DMS 273 (cell line): Measurements from ENCODE around the gene NOXA1.
"Not testable (repeated sequence)": the region's sequence is repeated elsewhere in the genome, so short reads cannot be mapped to it uniquely, and the experiment has no call there.

Source experiments
- DNase-seq: peaks from one replicate; lab custom pipeline; 2025; ENCODE audit not compliant: unreplicated experiment; lab: John Stamatoyannopoulos, UW

Gene NOXA1

DNA sequence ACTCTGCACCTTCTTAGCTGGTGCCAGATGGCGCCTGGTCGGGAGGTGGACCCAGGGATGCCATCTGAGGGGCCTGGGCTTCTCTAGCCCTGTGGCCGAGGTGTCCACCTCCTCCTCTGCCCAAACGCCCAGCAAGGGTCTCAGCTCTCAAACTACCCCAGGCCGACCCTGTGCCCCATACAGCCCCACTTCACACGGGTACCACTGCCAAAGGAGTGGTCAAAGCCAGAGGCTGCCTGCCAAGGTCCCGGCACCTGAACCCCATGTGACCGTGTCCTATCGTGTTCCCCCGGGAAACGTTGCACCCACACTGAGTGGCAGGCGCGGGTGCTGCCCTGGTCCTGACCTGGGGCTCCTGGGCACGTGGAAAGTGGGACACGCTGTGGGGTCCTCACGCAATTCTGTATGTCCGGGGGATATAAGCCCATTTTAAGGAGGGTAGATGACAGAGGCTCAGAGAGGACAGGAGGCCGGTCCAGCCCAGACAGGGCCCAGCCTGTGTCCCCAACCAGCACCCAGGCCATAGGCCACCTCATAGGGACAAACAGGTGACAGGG lies 16.0 kb downstream of the NOXA1 start:
- DNase-seq, result peak; percentile 59

DNA sequence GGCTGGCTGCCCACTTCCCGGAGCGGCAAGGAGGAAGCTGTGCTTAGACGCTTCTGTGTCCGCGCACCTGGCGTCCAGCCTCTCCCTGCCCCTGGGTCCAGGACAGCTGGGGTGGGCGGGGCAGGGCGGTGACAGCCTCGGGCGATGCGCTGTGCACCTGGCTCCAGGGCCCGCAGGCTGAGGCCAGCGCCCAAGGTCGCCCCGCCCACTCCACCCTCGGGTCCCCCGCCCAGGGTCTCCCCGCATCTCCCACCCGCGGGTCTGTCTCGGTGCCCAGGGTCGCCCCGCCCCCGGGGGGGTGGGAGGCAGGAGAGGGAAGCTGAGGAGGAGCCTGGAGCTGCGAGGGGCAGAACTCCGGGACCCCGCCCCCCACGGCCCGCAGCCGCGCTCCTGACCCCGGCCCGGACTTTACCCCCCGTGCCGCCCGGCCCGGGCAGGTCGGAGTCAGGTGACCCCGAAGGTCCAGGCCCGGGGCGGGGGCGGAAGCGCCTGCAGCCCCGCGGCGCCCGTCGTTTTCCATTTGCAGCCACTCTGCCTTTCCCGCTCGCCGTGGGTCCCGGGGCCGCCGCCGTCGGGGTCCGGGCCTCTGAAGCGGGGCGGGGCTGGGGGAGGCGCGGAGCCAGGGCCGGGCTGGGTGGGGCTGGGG lies 18.2 kb downstream of the NOXA1 start, which contains the start of gene ENTPD8:
Gene ENTPD8 (minus strand): TSS at position 69 of the 646 bp plus-strand sequence. CDS start 3,072 bp downstream, outside the sequence.
- peak; percentile 75 for DNase-seq

DNA sequence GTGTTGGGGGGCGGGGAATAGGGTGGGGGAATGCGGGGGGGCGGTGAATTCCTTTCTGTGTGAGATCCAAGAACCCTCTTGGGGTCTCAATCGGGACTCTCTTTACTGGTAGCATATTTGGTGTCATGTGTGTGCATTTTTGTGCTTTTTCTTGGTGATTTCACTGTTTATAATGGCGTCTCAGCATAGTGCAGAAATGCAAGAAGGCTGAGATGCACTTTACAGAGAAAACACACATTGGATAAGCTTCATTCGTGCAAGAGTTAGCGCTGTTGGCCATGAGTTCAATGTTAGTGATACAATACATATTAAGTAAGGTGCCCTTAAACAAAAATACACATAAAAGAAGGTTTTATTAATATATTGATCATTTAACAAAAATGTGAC lies 18.7 kb downstream of the NOXA1 start:
- no peak for DNase-seq

DNA sequence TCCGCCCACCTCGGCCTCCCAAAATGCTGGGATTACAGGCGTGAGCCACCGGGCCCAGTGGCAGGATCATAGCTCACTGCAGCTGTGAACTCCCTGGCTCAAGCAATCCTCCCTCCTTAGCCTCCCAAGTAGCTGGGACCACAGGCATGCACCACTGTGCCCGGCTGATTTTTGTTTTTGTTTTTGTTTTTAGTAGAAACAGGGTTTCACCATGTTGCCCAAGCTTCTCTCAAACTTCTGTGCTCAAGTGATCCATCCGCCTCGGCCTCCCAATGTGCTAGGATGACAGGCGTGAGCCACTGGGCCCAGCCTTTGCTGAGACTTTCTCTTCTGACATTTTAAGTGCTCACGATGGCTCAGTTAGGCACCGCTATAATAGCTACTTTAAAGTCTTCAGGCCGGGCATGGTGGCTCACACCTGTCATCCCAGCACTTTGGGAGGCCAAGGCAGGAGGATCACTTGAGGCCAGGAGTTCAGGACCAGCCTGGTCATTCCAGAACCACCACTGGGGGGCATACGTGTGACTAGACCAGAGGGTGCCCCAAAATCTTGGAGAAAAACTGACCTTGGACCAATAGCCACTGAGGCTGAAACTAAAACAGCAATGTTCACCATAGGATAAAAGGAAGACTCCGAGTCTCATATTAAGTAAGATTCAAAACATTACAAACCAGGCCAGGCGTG lies 21.1 kb downstream of the NOXA1 start:
- DNase-seq, result no peak

DNA sequence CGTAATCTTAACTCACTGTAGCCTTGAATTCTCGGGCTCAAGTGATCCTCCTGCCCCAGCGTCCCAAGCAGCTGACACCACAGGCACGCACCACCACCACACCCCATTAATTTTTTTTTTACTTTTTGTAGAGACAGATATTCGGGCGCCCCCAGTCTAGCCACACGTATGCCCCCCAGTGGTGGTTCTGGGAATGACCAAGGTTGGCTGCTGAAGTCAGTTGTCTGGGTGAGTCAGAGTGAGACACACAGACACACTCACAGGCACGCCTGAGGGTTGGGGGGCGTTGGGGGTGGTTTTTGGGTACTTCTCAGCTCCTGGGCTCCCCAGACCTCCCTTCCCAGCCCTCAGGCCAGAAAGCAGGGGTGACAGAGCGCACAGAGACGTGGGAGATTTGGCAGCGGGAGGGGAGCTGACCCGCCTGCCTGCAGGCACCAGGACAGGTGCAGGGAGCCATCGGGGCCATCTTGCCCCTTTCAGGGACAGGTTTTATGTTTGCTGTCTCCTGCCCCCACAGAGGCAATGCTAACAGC lies 22.1 kb downstream of the NOXA1 start:
- peak; percentile 86 for DNase-seq

DNA sequence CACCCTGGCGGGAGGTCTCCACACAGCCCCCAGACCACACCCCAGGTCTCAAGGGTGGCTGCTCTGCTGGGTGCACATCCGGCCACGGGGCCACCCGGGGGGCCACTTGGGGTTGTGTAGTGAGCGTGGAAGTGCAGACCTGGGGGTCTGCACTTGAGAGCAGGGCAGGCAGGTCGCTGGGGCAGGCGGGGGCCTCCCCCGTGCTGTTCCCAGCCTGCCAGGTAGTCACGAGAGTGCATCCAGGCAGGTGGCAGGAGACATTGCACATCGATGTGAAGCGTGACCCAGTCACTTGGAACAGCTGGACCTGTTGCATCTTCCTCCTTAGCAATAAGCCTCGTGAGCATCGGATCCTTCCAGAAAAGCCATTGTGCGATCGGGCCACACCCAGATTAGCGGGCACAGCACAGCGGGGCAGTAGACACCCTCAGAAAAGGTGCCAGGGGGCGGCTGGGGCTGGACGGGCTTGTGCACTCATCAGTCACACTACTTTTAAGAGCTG lies 22.8 kb downstream of the NOXA1 start:
- peak; percentile 42 for DNase-seq

DNA sequence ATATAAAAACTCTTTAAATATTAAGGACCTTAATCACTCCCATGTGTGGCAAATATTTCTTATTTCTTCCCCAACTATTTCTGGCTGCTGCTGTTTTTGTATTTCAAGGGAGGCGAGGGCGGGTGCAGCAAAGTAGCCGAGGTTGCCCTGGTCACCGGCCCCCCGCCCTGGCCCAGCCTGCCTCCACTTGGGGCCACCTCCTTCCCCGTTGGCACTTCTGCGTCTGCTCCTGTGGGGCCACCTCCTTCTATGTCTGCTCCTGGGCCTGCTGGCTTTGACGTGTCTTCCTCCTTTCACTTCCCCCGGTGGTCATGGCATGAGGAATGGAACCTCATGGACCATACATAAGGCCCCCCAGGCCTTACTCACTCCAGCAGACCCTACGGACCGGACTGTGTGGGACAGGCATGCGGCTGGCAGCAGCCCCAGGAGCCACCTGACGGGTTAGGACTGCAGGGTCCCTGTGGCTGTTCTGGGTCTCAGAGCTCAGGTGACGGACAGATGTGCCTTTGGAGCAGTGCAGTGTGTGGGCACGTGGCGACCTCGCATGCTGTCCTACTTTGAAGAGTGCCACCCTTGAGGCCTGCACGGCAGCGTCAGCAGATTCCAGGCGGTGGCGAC lies 23.8 kb downstream of the NOXA1 start:
- DNase-seq, result no peak

DNA sequence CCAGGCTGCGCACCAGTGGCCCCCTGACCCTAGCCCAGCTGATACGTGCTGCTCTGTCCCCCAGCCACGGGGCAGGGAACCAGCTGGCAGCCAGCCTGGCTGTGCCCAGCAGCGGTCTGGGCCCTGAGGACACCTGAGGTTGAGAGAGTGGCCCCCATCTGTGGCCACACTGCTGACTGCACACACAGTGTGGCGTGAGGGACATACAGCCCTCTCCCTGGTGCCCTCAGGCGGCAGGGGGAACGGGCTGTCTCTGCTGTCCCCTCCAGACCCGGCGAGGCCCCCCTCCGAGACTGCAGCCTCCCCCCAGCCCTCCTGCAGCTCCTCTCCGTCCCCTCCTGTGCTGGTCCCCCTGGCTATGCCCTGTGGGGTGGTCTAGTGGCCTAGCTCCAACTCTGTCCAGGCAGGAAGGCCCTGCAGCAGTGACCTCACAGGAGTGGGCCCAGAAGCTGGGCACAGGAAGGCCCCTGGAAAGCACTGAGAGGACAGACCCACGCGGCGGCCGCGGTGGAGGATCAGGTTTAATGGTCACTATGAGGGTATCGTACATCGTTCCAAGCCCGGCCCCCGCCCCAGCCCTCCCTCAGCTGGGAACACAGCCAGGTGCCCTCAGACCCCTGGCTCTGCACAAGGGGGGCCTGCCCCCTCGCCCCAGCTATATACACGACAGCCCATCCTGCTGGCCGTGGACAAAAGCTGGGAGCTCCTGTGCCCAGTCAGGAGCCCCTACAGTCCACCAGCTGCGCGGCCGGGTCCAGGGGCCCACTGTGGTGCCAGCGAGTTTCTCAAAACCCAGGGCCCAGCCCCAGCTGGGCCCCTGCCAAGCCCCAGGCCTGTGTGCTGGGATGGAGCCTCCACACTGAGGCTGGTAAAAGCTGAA lies 24.8 kb downstream of the NOXA1 start:
- DNase-seq, result no peak

DNA sequence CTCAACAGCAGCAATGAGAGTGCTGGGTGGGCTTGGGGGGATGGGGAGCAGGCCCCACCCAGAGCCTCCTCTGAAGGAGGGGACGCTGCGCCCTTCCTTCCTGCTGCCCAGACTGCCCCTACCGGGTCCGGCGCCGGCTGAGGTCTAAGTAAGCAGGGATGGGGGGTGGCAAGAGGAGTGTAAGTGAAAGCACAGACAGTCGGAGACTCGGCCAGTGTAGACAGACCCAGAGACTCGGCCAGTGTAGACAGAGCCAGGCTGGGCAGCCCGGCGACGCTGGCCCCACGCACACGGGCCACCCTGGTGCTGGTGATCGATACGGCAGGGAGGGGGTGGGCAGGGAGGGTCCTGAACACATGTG lies 25.4 kb downstream of the NOXA1 start:
- no peak for DNase-seq

DNA sequence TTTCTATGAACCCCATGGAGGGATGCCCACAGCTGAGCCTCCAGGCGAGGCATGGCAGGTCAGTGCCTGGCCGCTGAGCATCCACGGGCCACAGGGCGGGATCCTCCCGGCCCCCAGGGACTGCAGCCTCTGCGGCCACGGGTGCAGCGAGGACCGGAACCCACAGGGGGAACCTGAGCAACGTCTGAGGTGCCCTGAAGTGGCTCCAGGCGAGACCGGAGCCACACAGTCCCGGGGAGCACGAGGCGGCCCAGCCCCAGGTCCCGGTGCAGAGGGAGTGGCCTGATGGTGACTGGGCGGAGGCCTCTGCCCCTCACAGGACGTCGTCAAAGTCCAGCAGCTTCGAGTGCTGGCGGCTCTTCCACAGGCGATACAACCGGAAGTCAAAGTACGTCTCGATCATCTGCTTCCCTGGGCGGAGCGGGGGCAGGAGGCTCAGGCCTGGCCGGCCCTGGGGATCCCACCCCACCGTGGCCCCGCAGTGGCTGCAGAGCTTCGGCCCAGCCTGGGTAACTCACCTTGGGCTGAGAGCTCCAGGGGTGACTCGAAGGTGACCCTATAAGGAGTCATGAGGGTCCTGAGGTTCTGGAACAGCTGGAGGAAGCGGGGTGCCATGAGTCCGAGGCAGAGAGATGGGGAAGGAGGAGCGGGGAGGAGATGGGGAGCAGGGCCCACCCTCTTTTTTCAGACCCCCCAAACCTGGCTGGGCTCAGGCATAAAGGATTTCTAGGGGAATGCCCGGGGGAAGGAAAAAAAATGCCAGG lies 26.1 kb downstream of the NOXA1 start:
- DNase-seq, result no peak

DNA sequence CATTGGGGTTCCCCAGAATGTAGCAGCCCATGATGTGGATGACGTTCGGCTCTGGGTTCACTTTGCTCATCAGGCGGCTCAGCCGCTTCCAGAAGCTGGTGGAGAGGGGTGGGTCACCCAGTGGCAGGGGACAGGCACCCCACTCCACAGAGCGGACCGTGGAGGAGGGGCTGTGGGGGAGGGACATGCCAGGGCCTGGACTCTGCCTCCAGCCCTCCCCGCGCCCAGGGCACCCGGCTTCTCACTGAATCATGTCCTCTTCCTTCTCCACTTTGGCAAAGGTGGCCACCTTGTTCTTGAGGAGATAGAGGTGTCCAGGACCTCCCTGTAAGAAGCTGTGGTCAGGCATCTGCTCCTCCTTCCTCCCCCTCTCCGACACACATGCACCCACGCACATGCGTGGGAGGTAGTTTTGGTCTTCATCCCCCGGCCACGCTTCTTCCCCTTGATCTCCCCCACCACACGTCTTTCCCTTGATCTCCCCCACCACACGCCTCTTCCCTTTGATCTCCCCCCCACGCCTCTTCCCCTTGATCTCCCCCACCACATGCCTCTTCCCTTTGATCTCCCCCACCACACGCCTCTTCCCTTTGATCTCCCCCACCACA lies 26.8 kb downstream of the NOXA1 start:
- no peak for DNase-seq

DNA sequence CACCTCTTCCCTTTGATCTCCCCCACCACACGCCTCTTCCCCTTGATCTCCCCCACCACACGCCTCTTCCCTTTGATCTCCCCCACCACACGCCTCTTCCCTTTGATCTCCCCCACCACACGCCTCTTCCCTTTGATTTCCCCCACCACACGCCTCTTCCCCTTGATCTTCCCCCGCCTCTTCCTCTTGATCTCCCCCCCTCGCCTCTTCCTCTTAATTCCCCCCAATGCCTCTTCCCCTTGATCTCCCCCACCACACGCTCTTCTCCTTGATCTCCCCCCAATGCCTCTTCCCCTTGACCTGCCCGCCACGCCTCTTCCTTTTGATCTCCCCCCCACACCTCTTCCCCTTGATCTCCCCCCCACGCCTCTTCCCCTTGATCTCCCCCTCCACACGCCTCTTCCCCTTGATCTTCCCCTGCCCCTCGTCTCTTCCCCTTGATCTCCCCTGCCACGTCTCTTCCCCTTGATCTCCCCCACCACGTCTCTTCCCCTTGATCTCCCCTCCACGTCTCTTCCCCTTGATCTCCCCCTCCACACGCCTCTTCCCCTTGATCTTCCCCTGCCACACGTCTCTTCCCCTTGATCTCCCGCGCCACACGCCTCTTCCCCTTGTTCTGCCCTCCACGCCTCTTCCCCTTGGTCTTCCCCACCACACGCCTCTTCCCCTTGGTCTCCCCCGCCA lies 27.5 kb downstream of the NOXA1 start:
- DNase-seq, result not testable (repeated sequence)

DNA sequence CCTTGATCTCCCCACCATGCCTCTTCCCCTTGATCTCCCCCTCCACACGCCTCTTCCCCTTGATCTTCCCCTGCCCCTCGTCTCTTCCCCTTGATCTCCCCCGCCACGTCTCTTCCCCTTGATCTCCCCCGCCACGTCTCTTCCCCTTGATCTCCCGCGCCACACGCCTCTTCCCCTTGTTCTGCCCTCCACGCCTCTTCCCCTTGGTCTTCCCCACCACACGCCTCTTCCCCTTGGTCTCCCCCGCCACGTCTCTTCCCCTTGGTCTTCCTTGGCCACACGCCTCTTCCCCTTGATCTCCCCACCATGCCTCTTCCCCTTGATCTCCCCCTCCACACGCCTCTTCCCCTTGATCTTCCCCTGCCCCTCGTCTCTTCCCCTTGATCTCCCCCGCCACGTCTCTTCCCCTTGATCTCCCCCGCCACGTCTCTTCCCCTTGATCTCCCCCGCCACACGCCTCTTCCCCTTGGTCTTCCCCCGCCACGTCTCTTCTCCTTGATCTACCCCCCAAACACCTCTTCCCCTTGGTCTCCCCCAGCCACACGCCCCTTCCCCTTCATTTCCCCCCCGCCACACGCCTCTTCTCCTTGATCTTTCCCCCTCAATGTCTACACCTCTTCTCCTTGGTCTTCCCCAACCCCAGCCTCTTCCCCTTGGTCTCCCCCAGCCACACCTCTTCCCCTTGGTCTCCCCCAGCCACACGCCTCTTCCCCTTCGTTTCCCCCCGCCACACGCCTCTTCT lies 28.2 kb downstream of the NOXA1 start:
- DNase-seq, result not testable (repeated sequence)

DNA sequence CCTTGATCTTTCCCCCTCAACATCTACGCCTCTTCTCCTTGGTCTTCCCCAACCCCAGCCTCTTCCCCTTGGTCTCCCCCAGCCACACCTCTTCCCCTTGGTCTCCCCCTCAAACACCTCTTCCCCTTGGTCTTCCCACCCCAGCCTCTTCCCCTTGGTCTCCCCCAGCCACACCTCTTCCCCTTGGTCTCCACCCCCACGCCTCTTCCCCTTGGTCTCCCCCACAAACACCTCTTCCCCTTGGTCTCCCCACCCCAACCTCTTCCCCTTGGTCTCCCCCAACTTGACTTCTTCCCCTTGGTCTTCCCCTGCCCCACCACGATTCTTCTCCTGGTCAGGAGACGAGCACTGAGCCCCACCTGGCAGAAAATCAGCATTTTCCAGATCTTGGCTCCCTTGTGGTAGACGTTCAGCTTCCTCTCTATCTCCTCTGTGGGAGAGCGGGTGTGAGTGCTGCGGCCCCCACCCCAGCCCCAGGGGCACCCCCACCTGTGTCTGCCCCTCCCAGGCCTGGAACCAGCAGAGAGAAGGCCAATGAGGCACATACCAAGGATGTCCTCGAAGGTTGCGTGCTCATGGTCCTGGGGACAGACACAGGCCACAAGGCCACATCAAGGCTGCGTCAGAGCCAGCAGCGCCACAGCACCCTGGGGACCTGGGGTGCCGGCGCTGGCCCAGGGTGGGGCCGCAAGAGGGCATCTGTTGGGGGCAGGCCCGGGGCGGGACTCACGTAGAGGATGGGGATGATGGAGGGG lies 29.0 kb downstream of the NOXA1 start:
- DNase-seq, result no peak

DNA sequence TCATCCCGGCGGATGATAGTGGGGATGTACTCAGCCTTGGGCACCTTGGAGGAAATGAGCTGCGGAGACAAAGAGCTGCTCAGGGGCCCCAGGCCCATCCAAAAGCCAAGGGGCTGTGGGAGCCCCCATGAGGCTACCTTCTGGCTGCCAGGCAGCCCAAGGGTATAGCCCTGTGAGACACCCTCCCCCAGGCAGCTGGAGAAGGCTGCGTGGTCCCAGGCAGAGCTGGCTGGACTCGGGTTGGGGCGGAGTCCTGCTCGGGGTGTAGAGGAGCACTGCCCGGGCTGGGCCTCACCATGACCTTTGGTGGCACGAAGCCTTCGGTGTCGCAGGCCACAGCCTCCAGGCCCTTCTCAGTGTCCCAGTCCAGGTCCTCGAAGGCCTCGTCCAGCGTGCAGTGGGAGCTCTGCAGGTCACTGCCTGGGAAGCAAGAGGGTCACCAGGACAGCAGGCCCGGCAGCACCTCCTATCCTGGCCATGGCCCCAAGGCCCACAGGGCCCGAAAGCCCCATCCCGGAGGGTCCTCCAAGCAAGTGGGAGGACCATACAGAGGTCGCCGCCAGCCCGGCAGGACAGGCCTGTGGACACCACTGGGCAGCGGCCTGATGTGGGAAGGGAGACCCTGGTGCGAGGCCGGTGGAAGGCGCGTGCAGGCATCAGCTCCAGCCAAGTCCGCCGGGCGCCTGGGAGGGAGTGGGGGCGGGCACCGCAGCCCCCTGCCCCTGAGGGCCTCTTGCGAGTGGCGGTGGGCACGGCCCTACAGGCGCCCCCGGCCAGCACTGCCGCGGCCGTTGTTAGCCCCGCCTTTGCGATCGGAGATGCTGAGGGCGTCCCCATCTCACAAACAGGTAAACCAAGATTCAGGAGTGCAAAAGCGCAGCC lies 29.8 kb downstream of the NOXA1 start:
- no peak for DNase-seq

DNA sequence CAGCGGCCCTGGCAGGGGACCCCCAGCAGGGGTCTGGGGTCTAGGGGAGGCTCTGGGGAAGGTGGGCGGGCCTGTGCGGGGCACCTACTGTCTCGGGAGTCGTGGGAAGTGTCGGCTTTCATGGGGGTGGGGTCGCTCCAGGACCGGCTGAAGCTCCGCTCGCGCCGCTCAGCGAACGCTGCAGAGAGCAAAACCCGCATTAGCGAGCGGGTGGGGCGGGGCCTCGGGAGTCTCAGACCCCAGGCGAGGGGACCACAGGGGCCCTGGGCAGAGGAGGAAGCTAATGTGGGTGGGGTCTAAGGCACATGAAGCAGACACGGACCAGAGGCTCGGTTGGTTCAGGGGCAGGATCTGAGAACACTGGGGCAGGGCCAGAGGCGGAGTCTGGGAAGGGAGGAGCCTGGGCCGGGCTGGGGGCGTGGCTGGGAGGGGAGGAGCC lies 30.5 kb downstream of the NOXA1 start:
- DNase-seq, result peak; percentile 43
